ENCODE results near the gene FKRP.

The FKRP gene

GRCh38 chr19:46719629-46720502, 26.0 kb upstream of the FKRP start:
- no peak for DNase-seq

- DNase-seq, result no peak
Observed at GRCh38 chr19:46720503-46721239, 25.2 kb upstream of the FKRP start.

GRCh38 chr19:46721269-46722003, 24.4 kb upstream of the FKRP start:
- no peak for DNase-seq

GRCh38 chr19:46722004-46722380, 23.9 kb upstream of the FKRP start:
- no peak for DNase-seq

- no peak for DNase-seq
Observed at GRCh38 chr19:46722421-46723022, 23.3 kb upstream of the FKRP start.

GRCh38 chr19:46723023-46723461, 22.8 kb upstream of the FKRP start:
- DNase-seq, result no peak

- DNase-seq, result no peak
Observed at GRCh38 chr19:46723471-46723870, 22.4 kb upstream of the FKRP start.

- DNase-seq, result no peak
Observed at GRCh38 chr19:46724468-46724867, 21.4 kb upstream of the FKRP start.

- no peak for DNase-seq
Observed at GRCh38 chr19:46725036-46725820, 20.6 kb upstream of the FKRP start.

- DNase-seq, result no peak
Observed at GRCh38 chr19:46725859-46726393, 19.9 kb upstream of the FKRP start.

GRCh38 chr19:46726551-46726950, 19.3 kb upstream of the FKRP start:
- DNase-seq, result no peak

GRCh38 chr19:46726971-46727501, 18.8 kb upstream of the FKRP start:
- no peak for DNase-seq

GRCh38 chr19:46727757-46728156, 18.1 kb upstream of the FKRP start:
- no peak for DNase-seq

- DNase-seq, result no peak
Observed at GRCh38 chr19:46728208-46728607, 17.6 kb upstream of the FKRP start.

- DNase-seq, result peak; percentile 73
Observed at GRCh38 chr19:46728693-46729339, 17.0 kb upstream of the FKRP start.

- no peak for DNase-seq
Observed at GRCh38 chr19:46729696-46730095, 16.2 kb upstream of the FKRP start.

- DNase-seq, result no peak
Observed at GRCh38 chr19:46730187-46730586, 15.7 kb upstream of the FKRP start.

GRCh38 chr19:46730595-46730994, 15.3 kb upstream of the FKRP start:
- DNase-seq, result no peak

- DNase-seq, result no peak
Observed at GRCh38 chr19:46731007-46731501, 14.8 kb upstream of the FKRP start.

- no peak for DNase-seq
Observed at GRCh38 chr19:46731584-46731983, 14.3 kb upstream of the FKRP start.
